ENCODE data around the gene KRTAP10-4.

KRTAP10-4 gene

DNA sequence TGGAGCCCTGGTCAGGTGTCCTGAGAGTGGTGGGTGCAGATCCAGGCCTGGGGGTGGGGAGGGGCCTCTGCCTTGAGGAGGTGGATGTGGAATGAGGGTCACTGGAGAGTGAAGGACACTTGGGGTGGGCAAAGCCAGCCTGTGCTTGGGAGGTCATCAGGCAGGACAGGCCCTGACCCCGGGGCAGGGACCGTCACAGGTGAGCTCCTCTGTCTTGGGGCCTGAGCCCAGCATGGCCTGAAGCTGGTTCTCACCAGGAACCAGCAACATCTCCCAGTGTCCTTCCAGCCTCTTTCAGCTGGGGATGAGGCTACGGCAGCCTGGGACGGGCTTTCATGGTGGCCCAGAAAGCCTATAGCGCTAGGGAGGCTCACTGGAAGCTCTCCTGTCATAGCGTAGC, 21.4 kb upstream of the KRTAP10-4 start:
- no peak overlapping the region for H3K4me3 ChIP-seq (replicated peaks; ENCODE audit: insufficient read depth, low read length)
- TF ChIP-seq POLR2AphosphoS5 (IDR thresholded peaks at IDR 0.05; ENCODE audit: low read depth), result no peak
- TF ChIP-seq GABPA (IDR thresholded peaks at IDR 0.05; ENCODE audit: low read depth), result no peak
- no peak for TF ChIP-seq SPI1 (IDR thresholded peaks at IDR 0.05; ENCODE audit: borderline replicate concordance, low read depth)
- TF ChIP-seq, protein P1, sequence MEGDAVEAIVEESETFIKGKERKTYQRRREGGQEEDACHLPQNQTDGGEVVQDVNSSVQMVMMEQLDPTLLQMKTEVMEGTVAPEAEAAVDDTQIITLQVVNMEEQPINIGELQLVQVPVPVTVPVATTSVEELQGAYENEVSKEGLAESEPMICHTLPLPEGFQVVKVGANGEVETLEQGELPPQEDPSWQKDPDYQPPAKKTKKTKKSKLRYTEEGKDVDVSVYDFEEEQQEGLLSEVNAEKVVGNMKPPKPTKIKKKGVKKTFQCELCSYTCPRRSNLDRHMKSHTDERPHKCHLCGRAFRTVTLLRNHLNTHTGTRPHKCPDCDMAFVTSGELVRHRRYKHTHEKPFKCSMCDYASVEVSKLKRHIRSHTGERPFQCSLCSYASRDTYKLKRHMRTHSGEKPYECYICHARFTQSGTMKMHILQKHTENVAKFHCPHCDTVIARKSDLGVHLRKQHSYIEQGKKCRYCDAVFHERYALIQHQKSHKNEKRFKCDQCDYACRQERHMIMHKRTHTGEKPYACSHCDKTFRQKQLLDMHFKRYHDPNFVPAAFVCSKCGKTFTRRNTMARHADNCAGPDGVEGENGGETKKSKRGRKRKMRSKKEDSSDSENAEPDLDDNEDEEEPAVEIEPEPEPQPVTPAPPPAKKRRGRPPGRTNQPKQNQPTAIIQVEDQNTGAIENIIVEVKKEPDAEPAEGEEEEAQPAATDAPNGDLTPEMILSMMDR (IDR thresholded peaks at IDR 0.05; ENCODE audit: insufficient read depth, low read length), result no peak
- TF ChIP-seq, protein P2, sequence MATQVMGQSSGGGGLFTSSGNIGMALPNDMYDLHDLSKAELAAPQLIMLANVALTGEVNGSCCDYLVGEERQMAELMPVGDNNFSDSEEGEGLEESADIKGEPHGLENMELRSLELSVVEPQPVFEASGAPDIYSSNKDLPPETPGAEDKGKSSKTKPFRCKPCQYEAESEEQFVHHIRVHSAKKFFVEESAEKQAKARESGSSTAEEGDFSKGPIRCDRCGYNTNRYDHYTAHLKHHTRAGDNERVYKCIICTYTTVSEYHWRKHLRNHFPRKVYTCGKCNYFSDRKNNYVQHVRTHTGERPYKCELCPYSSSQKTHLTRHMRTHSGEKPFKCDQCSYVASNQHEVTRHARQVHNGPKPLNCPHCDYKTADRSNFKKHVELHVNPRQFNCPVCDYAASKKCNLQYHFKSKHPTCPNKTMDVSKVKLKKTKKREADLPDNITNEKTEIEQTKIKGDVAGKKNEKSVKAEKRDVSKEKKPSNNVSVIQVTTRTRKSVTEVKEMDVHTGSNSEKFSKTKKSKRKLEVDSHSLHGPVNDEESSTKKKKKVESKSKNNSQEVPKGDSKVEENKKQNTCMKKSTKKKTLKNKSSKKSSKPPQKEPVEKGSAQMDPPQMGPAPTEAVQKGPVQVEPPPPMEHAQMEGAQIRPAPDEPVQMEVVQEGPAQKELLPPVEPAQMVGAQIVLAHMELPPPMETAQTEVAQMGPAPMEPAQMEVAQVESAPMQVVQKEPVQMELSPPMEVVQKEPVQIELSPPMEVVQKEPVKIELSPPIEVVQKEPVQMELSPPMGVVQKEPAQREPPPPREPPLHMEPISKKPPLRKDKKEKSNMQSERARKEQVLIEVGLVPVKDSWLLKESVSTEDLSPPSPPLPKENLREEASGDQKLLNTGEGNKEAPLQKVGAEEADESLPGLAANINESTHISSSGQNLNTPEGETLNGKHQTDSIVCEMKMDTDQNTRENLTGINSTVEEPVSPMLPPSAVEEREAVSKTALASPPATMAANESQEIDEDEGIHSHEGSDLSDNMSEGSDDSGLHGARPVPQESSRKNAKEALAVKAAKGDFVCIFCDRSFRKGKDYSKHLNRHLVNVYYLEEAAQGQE (IDR thresholded peaks at IDR 0.05; ENCODE audit: insufficient replicate concordance, low read depth), result no peak
- H3K27ac ChIP-seq (replicated peaks), result no peak overlapping the region
- H3K27me3 ChIP-seq (ENCODE audit: insufficient read depth, poor library complexity, severe bottlenecking), result peaks cover 18% of the 10 kb centered on the region
- no peak for DNase-seq (ENCODE audit: low read depth in 1 of 2, low spot score in 1 of 2)

DNA sequence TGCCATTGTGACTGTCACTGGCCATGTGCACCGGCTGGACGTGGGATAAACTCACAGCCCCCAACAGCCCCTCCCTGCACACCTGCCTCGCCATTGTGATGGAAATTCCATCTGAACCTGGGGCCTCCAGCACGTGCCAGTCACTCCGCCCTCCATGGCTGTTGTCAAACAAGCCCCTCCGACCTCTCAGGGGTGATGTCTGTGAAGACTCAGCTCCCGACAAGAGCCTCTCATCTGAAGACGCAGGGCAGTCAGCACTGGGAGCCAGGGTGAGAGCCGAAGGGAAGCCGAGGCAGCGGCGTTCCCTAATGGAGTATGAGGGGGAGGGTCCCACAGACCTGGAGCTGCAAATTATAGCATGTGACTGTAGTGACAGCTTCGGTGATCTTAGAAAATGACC, 20.8 kb upstream of the KRTAP10-4 start:
- no peak for DNase-seq (ENCODE audit: low read depth in 1 of 2, low spot score in 1 of 2)
- no peak for TF ChIP-seq GABPA (IDR thresholded peaks at IDR 0.05; ENCODE audit: low read depth)
- TF ChIP-seq, protein P1 (IDR thresholded peaks at IDR 0.05; ENCODE audit: insufficient read depth, low read length), result no peak
- TF ChIP-seq, protein P2 (IDR thresholded peaks at IDR 0.05; ENCODE audit: insufficient replicate concordance, low read depth), result no peak
- TF ChIP-seq POLR2AphosphoS5 (IDR thresholded peaks at IDR 0.05; ENCODE audit: low read depth), result no peak
- TF ChIP-seq SPI1 (IDR thresholded peaks at IDR 0.05; ENCODE audit: borderline replicate concordance, low read depth), result no peak
- Histone ChIP-seq H3K27ac (replicated peaks) (no peak overlapping the region), H3K27me3 (ENCODE audit: insufficient read depth, poor library complexity, severe bottlenecking) (peaks cover 22% of the 10 kb centered on the region), H3K4me3 (replicated peaks; ENCODE audit: insufficient read depth, low read length) (no peak overlapping the region)

DNA sequence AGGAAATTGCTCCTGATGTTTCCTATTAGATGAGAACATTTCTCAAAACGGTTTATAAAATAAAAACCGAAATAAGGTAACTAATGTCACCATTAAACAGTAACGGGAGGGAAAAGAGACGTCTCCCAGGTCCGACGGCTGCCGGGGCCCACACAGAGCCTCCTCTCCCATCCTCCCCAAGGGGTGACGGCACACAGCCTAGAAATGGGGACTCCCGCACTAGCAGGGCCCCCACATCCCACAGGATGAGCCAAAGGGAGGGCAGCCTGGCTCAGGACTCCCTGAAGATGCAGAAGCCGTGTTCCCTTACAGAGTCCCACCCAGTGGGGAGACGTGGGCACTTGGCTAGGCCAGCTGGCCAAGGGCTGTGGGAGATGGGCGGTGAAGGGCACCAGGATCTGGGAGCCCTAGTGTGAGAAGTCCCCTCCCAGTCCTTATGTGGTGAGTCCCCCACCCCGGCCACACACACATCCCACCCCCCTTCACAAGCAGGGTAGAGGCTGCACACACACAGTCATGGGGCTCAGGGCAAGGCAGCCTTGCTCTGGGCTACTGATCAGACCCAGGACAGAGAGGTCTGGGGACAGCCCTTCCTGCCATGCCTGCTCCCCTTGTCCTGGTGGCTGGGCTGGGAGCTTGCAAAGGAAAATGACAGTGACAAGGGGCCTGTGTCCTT, 18.2 kb upstream of the KRTAP10-4 start:
- no peak overlapping the region for H3K4me3 ChIP-seq (replicated peaks; ENCODE audit: insufficient read depth, low read length)
- H3K27ac ChIP-seq (replicated peaks), result no peak overlapping the region
- TF ChIP-seq, protein P1 (IDR thresholded peaks at IDR 0.05; ENCODE audit: insufficient read depth, low read length), result no peak
- TF ChIP-seq GABPA (IDR thresholded peaks at IDR 0.05; ENCODE audit: low read depth) (no peak), SPI1 (IDR thresholded peaks at IDR 0.05; ENCODE audit: borderline replicate concordance, low read depth) (no peak), POLR2AphosphoS5 (IDR thresholded peaks at IDR 0.05; ENCODE audit: low read depth) (no peak)
- TF ChIP-seq, protein P2 (IDR thresholded peaks at IDR 0.05; ENCODE audit: insufficient replicate concordance, low read depth), result no peak
- no peak for DNase-seq (ENCODE audit: low read depth in 1 of 2, low spot score in 1 of 2)
- peaks cover 22% of the 10 kb centered on the region for H3K27me3 ChIP-seq (ENCODE audit: insufficient read depth, poor library complexity, severe bottlenecking)
